ENCODE data around the gene OBP2B. TPM values are rescaled to one million over a fixed set of nuclear protein-coding genes. Genes with fewer than 3 reads are reported as not detected.

OBP2B gene
- total and polyA plus RNA-seq, 10 of the 15 experiments (the other 5 are each of a cell fraction or from before 2014, with no cell fraction given), result not detected

DNA sequence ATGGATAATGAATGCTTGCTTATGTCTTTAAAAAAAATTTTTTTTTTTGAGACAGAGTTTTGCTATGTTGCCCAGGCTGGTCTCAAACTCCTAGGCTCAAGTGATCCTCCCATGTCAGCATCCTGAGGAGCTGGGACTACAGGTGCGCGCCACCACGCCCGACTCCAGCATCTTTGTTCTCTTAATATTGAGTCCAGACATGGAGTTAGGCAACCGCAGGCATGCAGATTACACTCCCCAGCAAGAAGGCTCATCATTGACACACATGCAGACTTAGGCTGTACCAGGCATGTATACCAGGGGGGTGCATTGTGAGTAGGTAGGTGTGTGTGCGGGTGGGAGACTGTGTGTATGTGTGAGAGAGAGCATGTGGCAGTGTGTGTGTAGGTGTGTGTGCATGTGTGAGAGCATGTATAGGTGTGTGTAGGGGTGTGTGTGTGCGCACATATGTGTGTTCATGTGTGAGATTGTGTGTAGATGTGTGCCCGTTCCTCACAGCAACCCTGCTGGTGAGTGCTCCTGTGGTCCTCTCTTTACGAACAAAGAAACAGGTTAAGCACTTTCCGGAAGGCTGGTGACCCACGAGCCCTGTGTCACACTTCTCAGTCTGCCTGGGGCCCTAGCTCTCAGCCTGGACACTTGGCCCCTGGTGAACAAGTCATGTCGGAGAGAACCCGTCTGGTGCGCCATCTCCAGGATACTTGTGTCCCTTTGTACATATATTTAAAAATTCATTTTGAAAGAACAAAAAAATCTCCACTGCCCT, 6.2 kb downstream of the OBP2B start:
- no peak overlapping the region for H2AFZ ChIP-seq (ENCODE audit: control insufficient read depth, low read depth, low read length)
- no peaks in the 10 kb centered on the region for H3K9me3 ChIP-seq (replicated peaks; ENCODE audit: control insufficient read depth, insufficient read depth, low read length)
- ChIA-PET POLR2A (no interaction called here), RAD21 (ENCODE audit: unreplicated experiment) (no interaction called here), CTCF (no interaction called here), SMC1A (ENCODE audit: uncharacterized antibody, unreplicated experiment) (no interaction called here)
- H3K36me3 ChIP-seq (ENCODE audit: control insufficient read depth in 2 of 2, insufficient read depth in 2 of 2, low read length in 1 of 2), result no peaks in the 10 kb centered on the region
- no peak overlapping the region for H3K4me2 ChIP-seq (ENCODE audit: control insufficient read depth, insufficient read depth)
- intact Hi-C loops (cut with micrococcal nuclease; ENCODE audit: unreplicated experiment), result no loop called here
- BruUV-seq (replicated peaks), result no TSS peak
- WGBS (ENCODE audit: insufficient coverage, insufficient replicate concordance, low lambda C conversion rate, missing lambda C conversion rate), result 63% methylated on average over 14 of the region's 14 CpGs
- in situ Hi-C loops (cut with MboI), result no loop called here
- H3K27ac ChIP-seq (ENCODE audit: control insufficient read depth, insufficient read depth), result no peak overlapping the region
- DNase-seq (ENCODE audit: low read depth, low spot score) (no peak), ATAC-seq (no peak), FAIRE-seq (no peak)
- no peaks in the 10 kb centered on the region for H3K27me3 ChIP-seq (replicated peaks in 1 of 2; ENCODE audit: control insufficient read depth in 2 of 2, insufficient read depth in 2 of 2, low read length in 1 of 2)
- no peak overlapping the region for H3K9ac ChIP-seq (ENCODE audit: control insufficient read depth, insufficient read depth, low read length)
- no peaks in the 10 kb centered on the region for H3K4me1 ChIP-seq (ENCODE audit: control insufficient read depth, insufficient read depth, low read length)
- no peak overlapping the region for H3K4me3 ChIP-seq
- no peaks in the 10 kb centered on the region for H3K79me2 ChIP-seq (ENCODE audit: control insufficient read depth, insufficient read depth, low read length)
- no peaks in the 10 kb centered on the region for H4K20me1 ChIP-seq (ENCODE audit: control insufficient read depth, insufficient read depth)
- no peak for TF ChIP-seq GATAD2B (conservative IDR thresholded peaks at IDR 0.05; ENCODE audit: low read depth)
- TF ChIP-seq, protein P1, sequence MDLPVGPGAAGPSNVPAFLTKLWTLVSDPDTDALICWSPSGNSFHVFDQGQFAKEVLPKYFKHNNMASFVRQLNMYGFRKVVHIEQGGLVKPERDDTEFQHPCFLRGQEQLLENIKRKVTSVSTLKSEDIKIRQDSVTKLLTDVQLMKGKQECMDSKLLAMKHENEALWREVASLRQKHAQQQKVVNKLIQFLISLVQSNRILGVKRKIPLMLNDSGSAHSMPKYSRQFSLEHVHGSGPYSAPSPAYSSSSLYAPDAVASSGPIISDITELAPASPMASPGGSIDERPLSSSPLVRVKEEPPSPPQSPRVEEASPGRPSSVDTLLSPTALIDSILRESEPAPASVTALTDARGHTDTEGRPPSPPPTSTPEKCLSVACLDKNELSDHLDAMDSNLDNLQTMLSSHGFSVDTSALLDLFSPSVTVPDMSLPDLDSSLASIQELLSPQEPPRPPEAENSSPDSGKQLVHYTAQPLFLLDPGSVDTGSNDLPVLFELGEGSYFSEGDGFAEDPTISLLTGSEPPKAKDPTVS (IDR thresholded peaks at IDR 0.05; ENCODE audit: low read depth, low read length), result no peak
- TF ChIP-seq, protein P2, sequence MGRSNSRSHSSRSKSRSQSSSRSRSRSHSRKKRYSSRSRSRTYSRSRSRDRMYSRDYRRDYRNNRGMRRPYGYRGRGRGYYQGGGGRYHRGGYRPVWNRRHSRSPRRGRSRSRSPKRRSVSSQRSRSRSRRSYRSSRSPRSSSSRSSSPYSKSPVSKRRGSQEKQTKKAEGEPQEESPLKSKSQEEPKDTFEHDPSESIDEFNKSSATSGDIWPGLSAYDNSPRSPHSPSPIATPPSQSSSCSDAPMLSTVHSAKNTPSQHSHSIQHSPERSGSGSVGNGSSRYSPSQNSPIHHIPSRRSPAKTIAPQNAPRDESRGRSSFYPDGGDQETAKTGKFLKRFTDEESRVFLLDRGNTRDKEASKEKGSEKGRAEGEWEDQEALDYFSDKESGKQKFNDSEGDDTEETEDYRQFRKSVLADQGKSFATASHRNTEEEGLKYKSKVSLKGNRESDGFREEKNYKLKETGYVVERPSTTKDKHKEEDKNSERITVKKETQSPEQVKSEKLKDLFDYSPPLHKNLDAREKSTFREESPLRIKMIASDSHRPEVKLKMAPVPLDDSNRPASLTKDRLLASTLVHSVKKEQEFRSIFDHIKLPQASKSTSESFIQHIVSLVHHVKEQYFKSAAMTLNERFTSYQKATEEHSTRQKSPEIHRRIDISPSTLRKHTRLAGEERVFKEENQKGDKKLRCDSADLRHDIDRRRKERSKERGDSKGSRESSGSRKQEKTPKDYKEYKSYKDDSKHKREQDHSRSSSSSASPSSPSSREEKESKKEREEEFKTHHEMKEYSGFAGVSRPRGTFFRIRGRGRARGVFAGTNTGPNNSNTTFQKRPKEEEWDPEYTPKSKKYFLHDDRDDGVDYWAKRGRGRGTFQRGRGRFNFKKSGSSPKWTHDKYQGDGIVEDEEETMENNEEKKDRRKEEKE (IDR thresholded peaks at IDR 0.05), result no peak
- TF ChIP-seq, protein P3, sequence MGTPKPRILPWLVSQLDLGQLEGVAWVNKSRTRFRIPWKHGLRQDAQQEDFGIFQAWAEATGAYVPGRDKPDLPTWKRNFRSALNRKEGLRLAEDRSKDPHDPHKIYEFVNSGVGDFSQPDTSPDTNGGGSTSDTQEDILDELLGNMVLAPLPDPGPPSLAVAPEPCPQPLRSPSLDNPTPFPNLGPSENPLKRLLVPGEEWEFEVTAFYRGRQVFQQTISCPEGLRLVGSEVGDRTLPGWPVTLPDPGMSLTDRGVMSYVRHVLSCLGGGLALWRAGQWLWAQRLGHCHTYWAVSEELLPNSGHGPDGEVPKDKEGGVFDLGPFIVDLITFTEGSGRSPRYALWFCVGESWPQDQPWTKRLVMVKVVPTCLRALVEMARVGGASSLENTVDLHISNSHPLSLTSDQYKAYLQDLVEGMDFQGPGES (IDR thresholded peaks at IDR 0.05), result no peak
- TF ChIP-seq EGR1 (IDR thresholded peaks at IDR 0.05; ENCODE audit: borderline replicate concordance in 1 of 2, low read depth in 2 of 2, low read length in 2 of 2), result no peak
- TF ChIP-seq, protein P4, sequence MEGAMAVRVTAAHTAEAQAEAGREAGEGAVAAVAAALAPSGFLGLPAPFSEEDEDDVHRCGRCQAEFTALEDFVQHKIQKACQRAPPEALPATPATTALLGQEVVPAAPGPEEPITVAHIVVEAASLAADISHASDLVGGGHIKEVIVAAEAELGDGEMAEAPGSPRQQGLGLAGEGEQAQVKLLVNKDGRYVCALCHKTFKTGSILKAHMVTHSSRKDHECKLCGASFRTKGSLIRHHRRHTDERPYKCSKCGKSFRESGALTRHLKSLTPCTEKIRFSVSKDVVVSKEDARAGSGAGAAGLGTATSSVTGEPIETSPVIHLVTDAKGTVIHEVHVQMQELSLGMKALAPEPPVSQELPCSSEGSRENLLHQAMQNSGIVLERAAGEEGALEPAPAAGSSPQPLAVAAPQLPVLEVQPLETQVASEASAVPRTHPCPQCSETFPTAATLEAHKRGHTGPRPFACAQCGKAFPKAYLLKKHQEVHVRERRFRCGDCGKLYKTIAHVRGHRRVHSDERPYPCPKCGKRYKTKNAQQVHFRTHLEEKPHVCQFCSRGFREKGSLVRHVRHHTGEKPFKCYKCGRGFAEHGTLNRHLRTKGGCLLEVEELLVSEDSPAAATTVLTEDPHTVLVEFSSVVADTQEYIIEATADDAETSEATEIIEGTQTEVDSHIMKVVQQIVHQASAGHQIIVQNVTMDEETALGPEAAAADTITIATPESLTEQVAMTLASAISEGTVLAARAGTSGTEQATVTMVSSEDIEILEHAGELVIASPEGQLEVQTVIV (IDR thresholded peaks at IDR 0.05; ENCODE audit: borderline replicate concordance, partially characterized antibody), result no peak
- TF ChIP-seq POLR2AphosphoS2 (IDR thresholded peaks at IDR 0.05; ENCODE audit: low read depth, low read length), result no peak
- no peak for TF ChIP-seq SMC3 (IDR thresholded peaks at IDR 0.05; ENCODE audit: borderline replicate concordance, low read length)
- TF ChIP-seq, protein P5, sequence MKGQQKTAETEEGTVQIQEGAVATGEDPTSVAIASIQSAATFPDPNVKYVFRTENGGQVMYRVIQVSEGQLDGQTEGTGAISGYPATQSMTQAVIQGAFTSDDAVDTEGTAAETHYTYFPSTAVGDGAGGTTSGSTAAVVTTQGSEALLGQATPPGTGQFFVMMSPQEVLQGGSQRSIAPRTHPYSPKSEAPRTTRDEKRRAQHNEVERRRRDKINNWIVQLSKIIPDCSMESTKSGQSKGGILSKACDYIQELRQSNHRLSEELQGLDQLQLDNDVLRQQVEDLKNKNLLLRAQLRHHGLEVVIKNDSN (IDR thresholded peaks at IDR 0.05; ENCODE audit: borderline replicate concordance, extremely low read length, insufficient read depth, low read depth, low read length), result no peak
- no peak for TF ChIP-seq NR2C2 (IDR thresholded peaks at IDR 0.05; ENCODE audit: borderline replicate concordance, control insufficient read depth, insufficient read length, low read depth)
- TF ChIP-seq CREM (IDR thresholded peaks at IDR 0.05; ENCODE audit: low read depth), result no peak
- no peak for TF ChIP-seq ZNF217 (IDR thresholded peaks at IDR 0.05)
- no peak for TF ChIP-seq WRNIP1 (IDR thresholded peaks at IDR 0.05; ENCODE audit: borderline replicate concordance, low read depth, low read length)
- no peak for TF ChIP-seq SUZ12 (IDR thresholded peaks at IDR 0.05; ENCODE audit: unreplicated experiment)

Data from GM12878 (cell line).